Adrenal gland (tissue), 12 donors: ENCODE measurements around the gene JCHAIN. TPM values are rescaled to one million over a fixed set of nuclear protein-coding genes. Genes with fewer than 3 reads are reported as not detected.

Experiments used
- DNase-seq, 7 donors: peaks; one replicate each; pipeline ENCODE4 v3.0.0-alpha.2; 2019 to 2020
- H3K27ac ChIP-seq, 5 donors: fragments of 200-600 bp; sonication (generic) in 4 of 5; 1 replicate in 3 of 5; 2 replicates in 2 of 5; pipeline versions ENCODE4 v1.5.1 to v1.8.0; 2016 to 2020; ENCODE audit warnings: mild to moderate bottlenecking in 1 of 5
- H3K27me3 ChIP-seq: fragments of 200-600 bp; 2 replicates; pipeline ENCODE4 v1.8.0; 2021
- H3K36me3 ChIP-seq, 2 donors: fragments of 200-600 bp; replicated peaks in 1 of 2; 1 replicate in 1 of 2; 2 replicates in 1 of 2; pipeline versions ENCODE4 v1.5.1 to v1.8.0; 2018 to 2022
- H3K4me1 ChIP-seq, 2 donors: fragments of 200-600 bp; replicated peaks in 1 of 2; 1 replicate in 1 of 2; 2 replicates in 1 of 2; pipeline versions ENCODE4 v1.5.1 to v1.8.0; 2018 to 2021
- H3K4me3 ChIP-seq, 4 donors: fragments of 200-600 bp; sonication (generic) in 3 of 4; one replicate each; pipeline ENCODE4 v1.5.1; 2016 to 2018
- H3K9me3 ChIP-seq, 3 donors: fragments of 200-600 bp; sonication (generic) in 1 of 3; replicated peaks in 1 of 3; 1 replicate in 2 of 3; 2 replicates in 1 of 3; pipeline versions ENCODE4 v1.5.1 to v1.8.0; 2016 to 2021
- CTCF ChIP-seq, 6 experiments: fragments of 450-650 bp in 4 of 6; fragments of 200-600 bp in 2 of 6; sonication (generic) in 1 of 6; IDR thresholded peaks; 1 replicate in 5 of 6; 2 replicates in 1 of 6; pipeline versions ENCODE4 v1.5.1 to v1.8.0; 2016 to 2021; ENCODE audit warnings: antibody characterized with exemption in 6 of 6, mild to moderate bottlenecking in 2 of 6, moderate library complexity in 1 of 6
- POLR2A ChIP-seq, 2 donors: fragments of 450-650 bp; IDR thresholded peaks; one replicate each; pipeline ENCODE4 v1.6.1; 2017; ENCODE audit warnings: antibody characterized with exemption in 2 of 2, mild to moderate bottlenecking in 2 of 2, moderate library complexity in 1 of 2
- WGBS, 4 donors: extraction: QIAGEN DNeasy Blood & Tissue Kit in 2 of 4; methylation state at CpG; one replicate each; pipeline versions ENCODE4 v1.1.5 to v1.1.7; 2013 to 2017; 5-methylcytosine and 5-hydroxymethylcytosine counted together
- intact Hi-C, 2 donors: fragments of 100-400 bp; cut with DNase I; formaldehyde crosslinking; loops; one replicate each; pipeline versions ENCODE4 v1.14.1 to v1.15.0; 2022 to 2023
- polyA plus RNA-seq, 3 donors: library from polyadenylated mRNA; stranded (reverse); fragments of 200-250 nt in 2 of 3; fragments of 350-450 nt in 1 of 3; fragmentation: Illumina TruSeq in 1 of 3; extraction: RNeasy Lipid Tissue Mini Kit (QIAGEN cat#74804) in 1 of 3; gene quantifications; one replicate each; pipeline ENCODE4 v1.2.3, GENCODE V29; 2013 to 2014
- total RNA-seq, 9 donors: library from RNA; depleted of rRNA in 4 of 9; stranded (reverse); fragments of >200 nt in 4 of 9; fragments of 120-200 nt in 1 of 9; fragmentation: NEBNext Ultra II Directional in 1 of 9; extraction: Animal tissue kit (Norgen Biotek cat#: 25700) in 1 of 9; gene quantifications; one replicate each; pipeline versions ENCODE4 v1.1.0 to v1.2.4, GENCODE V29; 2013 to 2023
- donor health status: healthy with polysubstance abuse.
- donor health status: Bipolar disorder and iron deficiency.
- donor health status: DM: yes; HTN: yes; CAD: no.
- donor health status: DM: no; HTN: no; CAD: no.
- donor health status: DM: no; HTN: no; CAD: no.
- donor health status: DM: yes; HTN: yes; CAD: no.

The JCHAIN gene
- total and polyA plus RNA-seq, 12 donors, result 0.11 to 124 (median 1.9) TPM; not detected in 1

- Histone ChIP-seq H3K27me3 (no peaks in the 10 kb centered on the region), H3K4me3 (no peak overlapping the region), H3K36me3 (no peaks in the 10 kb centered on the region), H3K9me3 (no peaks in the 10 kb centered on the region), H3K4me1 (no peaks in the 10 kb centered on the region), H3K27ac (no peak overlapping the region)
- no peak for TF ChIP-seq POLR2A (IDR thresholded peaks at IDR 0.05)
- TF ChIP-seq CTCF (IDR thresholded peaks at IDR 0.05), result no peak
- intact Hi-C loops, result no loop called here
- 79 to 91% (median 81%) methylated on average over 4 of the region's 4 CpGs for WGBS, 4 donors
- no peak for DNase-seq
These were observed 6.2 kb downstream of the JCHAIN start for GRCh38 chr4:70660106-70660505.

GRCh38 chr4:70658418-70658817 lies 7.9 kb downstream of the JCHAIN start:
- Histone ChIP-seq H3K9me3 (no peaks in the 10 kb centered on the region), H3K4me1 (no peaks in the 10 kb centered on the region), H3K27me3 (no peaks in the 10 kb centered on the region), H3K4me3 (no peak overlapping the region), H3K27ac (no peak overlapping the region), H3K36me3 (no peaks in the 10 kb centered on the region)
- intact Hi-C loops, result no loop called here
- TF ChIP-seq POLR2A (IDR thresholded peaks at IDR 0.05) (no peak), CTCF (IDR thresholded peaks at IDR 0.05) (no peak)
- 52 to 58% (median 56%) methylated on average over 3 of the region's 3 CpGs for WGBS, 4 donors
- DNase-seq, result no peak

GRCh38 chr4:70657326-70657725 lies 9.0 kb downstream of the JCHAIN start:
- H3K4me3 ChIP-seq, result no peak overlapping the region
- no peaks in the 10 kb centered on the region for H3K4me1 ChIP-seq
- no peak for TF ChIP-seq POLR2A (IDR thresholded peaks at IDR 0.05)
- TF ChIP-seq CTCF (IDR thresholded peaks at IDR 0.05), result no peak
- H3K27me3 ChIP-seq, result no peaks in the 10 kb centered on the region
- H3K36me3 ChIP-seq, result no peaks in the 10 kb centered on the region
- intact Hi-C loops, result no loop called here
- H3K27ac ChIP-seq, result no peak overlapping the region
- 76 to 81% (median 77%) methylated on average over 5 of the region's 5 CpGs for WGBS, 4 donors
- DNase-seq, result no peak
- no peaks in the 10 kb centered on the region for H3K9me3 ChIP-seq

- Histone ChIP-seq H3K4me1 (no peaks in the 10 kb centered on the region), H3K27me3 (no peaks in the 10 kb centered on the region), H3K9me3 (no peaks in the 10 kb centered on the region), H3K36me3 (no peaks in the 10 kb centered on the region), H3K27ac (no peak overlapping the region), H3K4me3 (no peak overlapping the region)
- intact Hi-C loops, result no loop called here
- no peak for DNase-seq
- 60 to 69% (median 68%) methylated on average over 5 of the region's 5 CpGs for WGBS, 4 donors
- TF ChIP-seq CTCF (IDR thresholded peaks at IDR 0.05) (no peak), POLR2A (IDR thresholded peaks at IDR 0.05) (no peak)
These were observed 11.7 kb downstream of the JCHAIN start for GRCh38 chr4:70654605-70655011.
